GM12878 (cell line): Measurements from ENCODE around the gene UIMC1. TPM values are rescaled to one million over a fixed set of nuclear protein-coding genes. Genes with fewer than 3 reads are reported as not detected.

ENCODE experiments used
- ATAC-seq: fragments of 200-7000 bp; cut with Tn5 transposase; 3 replicates; pipeline ENCODE4 v1.9.1; 2020; ENCODE audit warnings: mild to moderate bottlenecking, moderate library complexity
- BruUV-seq: library from RNA; stranded (reverse); fragments of 400-500 nt; replicated peaks from 2 replicates; lab custom pipeline; 2021; lab: Mats Ljungman, UMichigan
- CTCF ChIA-PET: fragments of 300-600 bp; sonication (Branson Sonifier 250); formaldehyde crosslinking; extraction: SDS; loops from one replicate; lab custom pipeline; 2021; ENCODE audit warnings: inconsistent platforms; lab: Yijun Ruan, JAX
- POLR2A ChIA-PET: fragments of 350-600 bp; formaldehyde crosslinking; extraction: SDS; loops from one replicate; lab custom pipeline; 2021; ENCODE audit warnings: inconsistent platforms; lab: Charles Lee
- RAD21 ChIA-PET: fragments of 300-600 bp; sonication (Branson Sonifier 250); formaldehyde crosslinking; loops from one replicate; lab custom pipeline; 2023; ENCODE audit warnings: antibody characterized with exemption; ENCODE audit not compliant: unreplicated experiment; lab: Charles Lee
- SMC1A ChIA-PET: fragments of 300-600 bp; sonication (Branson Sonifier 250); formaldehyde crosslinking; loops from one replicate; lab custom pipeline; 2023; ENCODE audit not compliant: unreplicated experiment, uncharacterized antibody; lab: Charles Lee
- DNase-seq: peaks from one replicate; pipeline ENCODE4 v3.0.0-alpha.2; 2011; ENCODE audit warnings: low read depth, low spot score
- FAIRE-seq: peaks from 3 replicates; lab custom pipeline; 2011; peaks lifted over from hg19 to GRCh38; lab: Jason Lieb, UNC
- H2AFZ ChIP-seq: 2 replicates; pipeline ENCODE4 v1.6.0; 2011; ENCODE audit warnings: low read depth, low read length, control low read depth; ENCODE audit not compliant: control insufficient read depth
- H3K27ac ChIP-seq: 2 replicates; pipeline ENCODE4 v1.5.1; 2011; ENCODE audit warnings: control low read depth; ENCODE audit not compliant: control insufficient read depth, insufficient read depth
- H3K27me3 ChIP-seq, 2 experiments: replicated peaks in 1 of 2; 2 replicates each; pipeline versions ENCODE4 v1.6.0 to v1.6.1; 2011; ENCODE audit warnings: low read length in 1 of 2; ENCODE audit not compliant: control insufficient read depth in 2 of 2, insufficient read depth in 2 of 2
- H3K36me3 ChIP-seq, 2 experiments: 2 replicates each; pipeline ENCODE4 v1.5.1; 2011; ENCODE audit warnings: low read length in 1 of 2; ENCODE audit not compliant: control insufficient read depth in 2 of 2, insufficient read depth in 2 of 2
- H3K4me1 ChIP-seq: 2 replicates; pipeline ENCODE4 v1.6.1; 2011; ENCODE audit warnings: mild to moderate bottlenecking, low read length, moderate library complexity, mixed read lengths; ENCODE audit not compliant: control insufficient read depth, insufficient read depth
- H3K4me2 ChIP-seq: 2 replicates; pipeline ENCODE4 v1.6.0; 2011; ENCODE audit warnings: control low read depth; ENCODE audit not compliant: control insufficient read depth, insufficient read depth
- H3K4me3 ChIP-seq: fragments of 200-600 bp; sonication (generic); 2 replicates; pipeline ENCODE4 v1.5.1; 2016
- H3K79me2 ChIP-seq: 2 replicates; pipeline ENCODE4 v1.6.0; 2011; ENCODE audit warnings: low read length; ENCODE audit not compliant: control insufficient read depth, insufficient read depth
- H3K9ac ChIP-seq: 2 replicates; pipeline ENCODE4 v1.8.0; 2011; ENCODE audit warnings: low read length, control low read depth, mixed read lengths; ENCODE audit not compliant: control insufficient read depth, insufficient read depth
- H3K9me3 ChIP-seq: replicated peaks from 3 replicates; pipeline ENCODE4 v1.5.1; 2011; ENCODE audit warnings: mild to moderate bottlenecking, low read length; ENCODE audit not compliant: control insufficient read depth, insufficient read depth
- H4K20me1 ChIP-seq: 2 replicates; pipeline ENCODE4 v1.6.0; 2011; ENCODE audit not compliant: control insufficient read depth, insufficient read depth
- BRCA1 ChIP-seq: IDR thresholded peaks from 2 replicates; pipeline ENCODE4 v1.6.1; 2011; ENCODE audit warnings: low read depth, low read length, improper control_type of control experiment
- DPF2 ChIP-seq: fragments of 450-650 bp; IDR thresholded peaks from 2 replicates; pipeline ENCODE4 v1.6.1; 2017; ENCODE audit warnings: mild to moderate bottlenecking
- NFXL1 ChIP-seq: fragments of 450-650 bp; IDR thresholded peaks from 2 replicates; pipeline ENCODE4 v1.6.1; 2017; ENCODE audit warnings: antibody characterized with exemption, mild to moderate bottlenecking, borderline replicate concordance
- REST ChIP-seq: IDR thresholded peaks from 2 replicates; pipeline ENCODE4 v1.6.1; 2012; ENCODE audit warnings: mild to moderate bottlenecking, low read depth, low read length
- RFX5 ChIP-seq: IDR thresholded peaks from 2 replicates; pipeline ENCODE4 v1.6.1; 2011; ENCODE audit warnings: low read depth, low read length, improper control_type of control experiment
- SKIL ChIP-seq: fragments of 450-650 bp; IDR thresholded peaks from 2 replicates; pipeline ENCODE4 v1.6.1; 2017; ENCODE audit warnings: mild to moderate bottlenecking, low read depth, inconsistent platforms; ENCODE audit not compliant: poor library complexity, severe bottlenecking
- SUZ12 ChIP-seq: fragments of 200-600 bp; sonication (generic); IDR thresholded peaks from one replicate; pipeline ENCODE4 v1.6.1; 2018; ENCODE audit warnings: antibody characterized with exemption, mild to moderate bottlenecking; ENCODE audit not compliant: unreplicated experiment
- ZBTB4 ChIP-seq: fragments of 450-650 bp; formaldehyde crosslinking; IDR thresholded peaks from 2 replicates; pipeline ENCODE4 v1.4.0; 2022; ENCODE audit warnings: mild to moderate bottlenecking, moderate library complexity
- WGBS: methylation state at CpG from one replicate; pipeline ENCODE4 v1.1.6; 2016; ENCODE audit warnings: low lambda C conversion rate; ENCODE audit not compliant: insufficient replicate concordance, insufficient coverage; ENCODE audit errors: missing lambda C conversion rate; 5-methylcytosine and 5-hydroxymethylcytosine counted together
- in situ Hi-C: fragments of 300-500 bp; cut with MboI; formaldehyde crosslinking; loops from 9 replicates; pipeline ENCODE4 v1.14.3; 2018; ENCODE audit warnings: mixed read lengths
- intact Hi-C: fragments of 100-400 bp; cut with micrococcal nuclease; formaldehyde crosslinking; loops from one replicate; pipeline ENCODE4 v1.14.2; 2022; ENCODE audit not compliant: unreplicated experiment
- polyA plus RNA-seq, 11 experiments: library from polyadenylated mRNA; depleted of rRNA in 4 of 11; unstranded in 6 of 11; stranded (reverse) in 5 of 11; fragments of >200 nt; fragmentation: Nextera tagmentation in 4 of 11; fragmentation: Illumina TruSeq in 1 of 11; extraction: Ambion mirVana in 4 of 11; extraction: Trizol in 1 of 11; gene quantifications; 1 replicate in 1 of 11; 2 replicates in 10 of 11; pipeline versions ENCODE4 v1.2.1 to v1.2.3, GENCODE V29; 2011 to 2016; ENCODE audit warnings: inconsistent platforms in 2 of 11, missing spikeins in 2 of 11, low read depth in 1 of 11
- total RNA-seq, 4 experiments: library from RNA; depleted of rRNA in 3 of 4; stranded (reverse); fragments of >200 nt in 3 of 4; fragmentation: Illumina TruSeq in 1 of 4; extraction: Trizol in 1 of 4; gene quantifications; 2 replicates each; pipeline versions ENCODE4 v1.2.1 to v1.2.3, GENCODE V29; 2013 to 2021
- TF ChIP-seq, protein P1 (sequence below): IDR thresholded peaks from 2 replicates; pipeline ENCODE4 v1.6.1; 2011; ENCODE audit warnings: low read depth, low read length, improper control_type of control experiment, borderline replicate concordance

UIMC1 gene
- total and polyA plus RNA-seq, 10 of the 15 experiments (the other 5 are each of a cell fraction or from before 2014, with no cell fraction given): 16.2 to 51.4 (median 32.7) TPM

DNA sequence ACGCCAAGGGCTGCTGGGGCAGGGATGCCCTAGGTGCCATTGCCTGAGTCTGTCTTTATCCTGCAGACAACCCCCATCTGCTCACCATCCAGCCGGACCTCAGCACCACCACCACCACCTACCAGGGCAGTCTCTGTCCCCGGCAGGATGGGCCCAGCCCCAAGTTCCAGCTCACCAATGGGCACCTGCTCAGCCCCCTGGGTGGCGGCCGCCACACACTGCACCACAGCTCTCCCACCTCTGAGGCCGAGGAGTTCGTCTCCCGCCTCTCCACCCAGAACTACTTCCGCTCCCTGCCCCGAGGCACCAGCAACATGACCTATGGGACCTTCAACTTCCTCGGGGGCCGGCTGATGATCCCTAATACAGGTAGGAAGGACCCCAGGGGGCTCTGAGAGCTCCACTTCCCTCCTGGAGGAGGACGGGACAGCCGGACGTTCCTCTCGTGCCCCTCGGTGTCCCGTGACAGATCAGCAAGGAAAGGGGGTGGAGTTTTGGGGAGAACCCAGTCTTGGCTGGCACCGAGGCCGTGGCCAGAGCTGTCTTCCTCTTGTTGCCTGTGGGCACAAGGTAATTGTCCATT is 132.3 kb downstream of the UIMC1 start:
- in situ Hi-C loops (no loop called here), intact Hi-C loops (no loop called here)
- no peaks in the 10 kb centered on the region for H3K27me3 ChIP-seq
- no peak overlapping the region for H3K9ac ChIP-seq
- 52% methylated on average over 20 of the region's 20 CpGs for WGBS
- no TSS peak for BruUV-seq
- H3K79me2 ChIP-seq: no peaks in the 10 kb centered on the region
- RAD21 ChIA-PET: no interaction called here
- no peaks in the 10 kb centered on the region for H4K20me1 ChIP-seq
- SMC1A ChIA-PET: no interaction called here
- no peaks in the 10 kb centered on the region for H3K36me3 ChIP-seq
- POLR2A ChIA-PET: no interaction called here
- H3K4me2 ChIP-seq: no peak overlapping the region
- no peak overlapping the region for H3K4me3 ChIP-seq
- no peak overlapping the region for H3K27ac ChIP-seq
- H3K9me3 ChIP-seq: no peaks in the 10 kb centered on the region; the same call in 2 of the 3 replicates
- no peak overlapping the region for H2AFZ ChIP-seq
- FAIRE-seq: no peak
- TF ChIP-seq DPF2 (no peak), ZBTB4 (CRISPR knock-in tag) (no peak), BRCA1 (no peak), REST (no peak), SKIL (no peak), RFX5 (no peak), SUZ12 (no peak), NFXL1 (no peak)
- TF ChIP-seq, protein P1, sequence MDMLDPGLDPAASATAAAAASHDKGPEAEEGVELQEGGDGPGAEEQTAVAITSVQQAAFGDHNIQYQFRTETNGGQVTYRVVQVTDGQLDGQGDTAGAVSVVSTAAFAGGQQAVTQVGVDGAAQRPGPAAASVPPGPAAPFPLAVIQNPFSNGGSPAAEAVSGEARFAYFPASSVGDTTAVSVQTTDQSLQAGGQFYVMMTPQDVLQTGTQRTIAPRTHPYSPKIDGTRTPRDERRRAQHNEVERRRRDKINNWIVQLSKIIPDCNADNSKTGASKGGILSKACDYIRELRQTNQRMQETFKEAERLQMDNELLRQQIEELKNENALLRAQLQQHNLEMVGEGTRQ: no peak
- CTCF ChIA-PET: no interaction called here
- no peaks in the 10 kb centered on the region for H3K4me1 ChIP-seq
- ATAC-seq: no peak
- DNase-seq: no peak
